Measurements from ENCODE around the gene SIRPD.
"Not testable (repeated sequence)": the region's sequence is repeated elsewhere in the genome, so short reads cannot be mapped to it uniquely, and the experiment has no call there.

Gene SIRPD

GRCh38 chr20:1500496-1500895, 57.0 kb downstream of the SIRPD start:
- ATAC-seq = no peak
- TF ChIP-seq ZC3H10 (CRISPR knock-in tag; IDR thresholded peaks at IDR 0.05) (no peak), GLIS3 (CRISPR knock-in tag; IDR thresholded peaks at IDR 0.05) (no peak), ZFP30 (CRISPR knock-in tag; IDR thresholded peaks at IDR 0.05) (no peak), BACH2 (CRISPR knock-in tag; IDR thresholded peaks at IDR 0.05; ENCODE audit: borderline replicate concordance) (no peak), CREB5 (CRISPR knock-in tag; IDR thresholded peaks at IDR 0.05; ENCODE audit: low read depth) (no peak)

- no peak for TF ChIP-seq TCF4 (CRISPR knock-in tag; IDR thresholded peaks at IDR 0.05; ENCODE audit: borderline replicate concordance)
- no peak for TF ChIP-seq TSHZ2 (CRISPR knock-in tag; IDR thresholded peaks at IDR 0.05)
- no peak for TF ChIP-seq CREB5 (CRISPR knock-in tag; IDR thresholded peaks at IDR 0.05; ENCODE audit: low read depth)
- no peak for TF ChIP-seq GLIS3 (CRISPR knock-in tag; IDR thresholded peaks at IDR 0.05)
- no peak for TF ChIP-seq ZNF70 (CRISPR knock-in tag; IDR thresholded peaks at IDR 0.05)
- TF ChIP-seq ZNF565 (CRISPR knock-in tag; conservative IDR thresholded peaks at IDR 0.05; ENCODE audit: low read depth) = no peak
- ATAC-seq = no peak
These were observed 57.7 kb downstream of the SIRPD start for GRCh38 chr20:1499528-1500420.

- not testable (repeated sequence) for ATAC-seq
These were observed 60.1 kb downstream of the SIRPD start for GRCh38 chr20:1497371-1497770.

GRCh38 chr20:1496930-1497329, 60.6 kb downstream of the SIRPD start:
- TF ChIP-seq CSDC2 (CRISPR knock-in tag; IDR thresholded peaks at IDR 0.05) (no peak), ISL1 (CRISPR knock-in tag; IDR thresholded peaks at IDR 0.05) (no peak), POU6F1 (CRISPR knock-in tag; IDR thresholded peaks at IDR 0.05; ENCODE audit: borderline replicate concordance, low read depth) (no peak), ZNF565 (CRISPR knock-in tag; conservative IDR thresholded peaks at IDR 0.05; ENCODE audit: low read depth) (no peak), ZNF8 (CRISPR knock-in tag; IDR thresholded peaks at IDR 0.05) (no peak), PATZ1 (CRISPR knock-in tag; IDR thresholded peaks at IDR 0.05; ENCODE audit: borderline replicate concordance) (no peak), CREB5 (CRISPR knock-in tag; IDR thresholded peaks at IDR 0.05; ENCODE audit: low read depth) (no peak), OSR1 (CRISPR knock-in tag; IDR thresholded peaks at IDR 0.05) (no peak), TCF4 (CRISPR knock-in tag; IDR thresholded peaks at IDR 0.05; ENCODE audit: borderline replicate concordance) (no peak), CSRNP3 (CRISPR knock-in tag; IDR thresholded peaks at IDR 0.05) (no peak), GLIS3 (CRISPR knock-in tag; IDR thresholded peaks at IDR 0.05) (no peak)
- no peak for ATAC-seq
